Body of pancreas (tissue), 4 donors: ENCODE data around the gene EML4.

Source experiments
- POLR2A ChIP-seq, 3 donors: fragments of 450-650 bp; IDR thresholded peaks; one replicate each; pipeline ENCODE4 v1.6.1; 2016; ENCODE audit warnings: antibody characterized with exemption in 3 of 3, mild to moderate bottlenecking in 2 of 3
- TF ChIP-seq, protein P1 (sequence below), 7 experiments: fragments of 450-650 bp in 4 of 7; fragments of 200-600 bp in 3 of 7; sonication (generic) in 3 of 7; IDR thresholded peaks; one replicate each; pipeline ENCODE4 v1.5.1; 2016 to 2019; ENCODE audit warnings: antibody characterized with exemption in 7 of 7

DNA sequence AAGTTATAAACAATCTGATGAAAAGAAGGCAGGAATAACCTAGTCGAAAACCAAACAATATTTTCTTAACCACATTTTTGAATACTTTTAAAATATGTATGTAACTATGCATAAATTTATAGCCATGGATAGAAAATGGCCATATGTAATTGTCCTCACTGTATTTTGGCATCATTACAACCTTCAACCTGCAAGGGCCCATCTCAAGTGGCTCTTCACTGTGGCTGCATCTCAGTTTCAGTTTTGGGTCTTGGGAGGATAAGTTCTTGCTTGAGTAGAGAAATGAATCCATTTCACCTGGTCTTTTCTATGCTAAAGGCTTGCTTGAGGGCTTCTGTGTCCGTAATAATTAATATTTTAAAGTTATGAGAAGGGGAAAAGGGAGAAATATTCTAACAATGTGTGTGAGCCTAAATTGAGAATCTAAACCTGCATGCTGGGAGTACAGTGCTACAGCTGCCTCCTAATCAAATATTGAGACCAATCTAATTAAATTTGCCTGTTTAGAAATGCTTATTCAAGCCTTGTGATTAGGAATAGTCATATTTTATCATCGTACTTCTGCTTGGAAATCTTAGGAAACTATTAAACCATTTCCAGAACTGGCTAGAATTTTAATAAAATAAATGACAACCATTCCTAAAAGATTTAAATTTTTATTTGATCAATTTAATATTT is 92.5 kb downstream of the EML4 start:
- TF ChIP-seq, protein P1, sequence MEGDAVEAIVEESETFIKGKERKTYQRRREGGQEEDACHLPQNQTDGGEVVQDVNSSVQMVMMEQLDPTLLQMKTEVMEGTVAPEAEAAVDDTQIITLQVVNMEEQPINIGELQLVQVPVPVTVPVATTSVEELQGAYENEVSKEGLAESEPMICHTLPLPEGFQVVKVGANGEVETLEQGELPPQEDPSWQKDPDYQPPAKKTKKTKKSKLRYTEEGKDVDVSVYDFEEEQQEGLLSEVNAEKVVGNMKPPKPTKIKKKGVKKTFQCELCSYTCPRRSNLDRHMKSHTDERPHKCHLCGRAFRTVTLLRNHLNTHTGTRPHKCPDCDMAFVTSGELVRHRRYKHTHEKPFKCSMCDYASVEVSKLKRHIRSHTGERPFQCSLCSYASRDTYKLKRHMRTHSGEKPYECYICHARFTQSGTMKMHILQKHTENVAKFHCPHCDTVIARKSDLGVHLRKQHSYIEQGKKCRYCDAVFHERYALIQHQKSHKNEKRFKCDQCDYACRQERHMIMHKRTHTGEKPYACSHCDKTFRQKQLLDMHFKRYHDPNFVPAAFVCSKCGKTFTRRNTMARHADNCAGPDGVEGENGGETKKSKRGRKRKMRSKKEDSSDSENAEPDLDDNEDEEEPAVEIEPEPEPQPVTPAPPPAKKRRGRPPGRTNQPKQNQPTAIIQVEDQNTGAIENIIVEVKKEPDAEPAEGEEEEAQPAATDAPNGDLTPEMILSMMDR (IDR thresholded peaks at IDR 0.05), result no peak
- no peak for TF ChIP-seq POLR2A (IDR thresholded peaks at IDR 0.05)
